Colonic mucosa (tissue), 4 donors: Measurements from ENCODE around the gene TET1. TPM values are rescaled to one million over a fixed set of nuclear protein-coding genes. Genes with fewer than 3 reads are reported as not detected.

Source experiments
- DNase-seq: peaks from one replicate; pipeline ENCODE4 v3.0.0-alpha.2; 2020
- H3K27ac ChIP-seq: fragments of 200-600 bp; one replicate; pipeline ENCODE4 v1.8.0; 2021
- H3K27me3 ChIP-seq: fragments of 200-600 bp; one replicate; pipeline ENCODE4 v1.8.0; 2021
- H3K36me3 ChIP-seq: fragments of 200-600 bp; one replicate; pipeline ENCODE4 v1.8.0; 2021
- H3K4me1 ChIP-seq: fragments of 200-600 bp; one replicate; pipeline ENCODE4 v1.8.0; 2021; ENCODE audit warnings: mild to moderate bottlenecking
- H3K4me3 ChIP-seq: fragments of 200-600 bp; one replicate; pipeline ENCODE4 v1.8.0; 2021
- H3K9ac ChIP-seq, 2 donors: one replicate each; pipeline ENCODE4 v1.7.0; 2013; ENCODE audit warnings: control low read depth in 2 of 2, low read depth in 2 of 2, low read length in 2 of 2
- H3K9me3 ChIP-seq: fragments of 200-600 bp; one replicate; pipeline ENCODE4 v1.8.0; 2021
- CTCF ChIP-seq: fragments of 200-600 bp; IDR thresholded peaks from one replicate; pipeline ENCODE4 v1.8.0; 2022; ENCODE audit warnings: antibody characterized with exemption, mild to moderate bottlenecking
- intact Hi-C: fragments of 100-400 bp; cut with DNase I; formaldehyde crosslinking; loops from one replicate; pipeline ENCODE4 v1.14.1; 2022
- total RNA-seq, 2 donors: library from RNA; stranded (reverse); fragmentation: NEBNext Ultra II Directional in 1 of 2; extraction: Animal tissue kit (Norgen Biotek cat#: 25700) in 1 of 2; gene quantifications; one replicate each; pipeline ENCODE4 v1.2.1, GENCODE V29; 2021
- donor health status: healthy.
- donor health status: DM: no; HTN: no; CAD: no.
- donor health status: DM: no; HTN: no; CAD: no.

Gene TET1
- total RNA-seq, 2 donors from 2014 or later, result 0.57 to 1.1 TPM

- H3K4me1 ChIP-seq, result no peaks in the 10 kb centered on the region
- H3K4me3 ChIP-seq, result no peak overlapping the region
- H3K9ac ChIP-seq, result no peak overlapping the region
- H3K36me3 ChIP-seq, result no peaks in the 10 kb centered on the region
- H3K27me3 ChIP-seq, result no peaks in the 10 kb centered on the region
- no peaks in the 10 kb centered on the region for H3K9me3 ChIP-seq
- intact Hi-C loops, result loop anchor here (10.0 kb wide), 1 partner anchor 162 kb away; no protein-coding TSS in a partner anchor
- no peak for DNase-seq
- no peak for TF ChIP-seq CTCF
- no peak overlapping the region for H3K27ac ChIP-seq
These were observed 7.0 kb upstream of the TET1 start for GRCh38 chr10:68553138-68553537.

- Histone ChIP-seq H3K27me3 (no peaks in the 10 kb centered on the region), H3K9ac (no peak overlapping the region), H3K4me1 (no peaks in the 10 kb centered on the region), H3K4me3 (no peak overlapping the region), H3K36me3 (no peaks in the 10 kb centered on the region), H3K27ac (no peak overlapping the region), H3K9me3 (no peaks in the 10 kb centered on the region)
- TF ChIP-seq CTCF, result no peak
- DNase-seq, result no peak
- intact Hi-C loops, result loop anchor here (10.0 kb wide), 1 partner anchor 161 kb away; no protein-coding TSS in a partner anchor
These were observed 6.5 kb upstream of the TET1 start for GRCh38 chr10:68553599-68553998.

- intact Hi-C loops, result loop anchor here (10.0 kb wide), 1 partner anchor 156 kb away; no protein-coding TSS in a partner anchor
- no peak for DNase-seq
- Histone ChIP-seq H3K36me3 (no peaks in the 10 kb centered on the region), H3K27ac (no peak overlapping the region), H3K4me3 (no peak overlapping the region), H3K27me3 (peaks cover 12% of the 10 kb centered on the region), H3K9me3 (no peaks in the 10 kb centered on the region), H3K4me1 (no peaks in the 10 kb centered on the region), H3K9ac (no peak overlapping the region)
- no peak for TF ChIP-seq CTCF
These were observed 1.7 kb upstream of the TET1 start for GRCh38 chr10:68558478-68558877.

GRCh38 chr10:68559251-68559650 is 886 bp upstream of the TET1 start:
- H3K4me1 ChIP-seq, result no peaks in the 10 kb centered on the region
- peaks cover 12% of the 10 kb centered on the region for H3K27me3 ChIP-seq
- no peak overlapping the region for H3K27ac ChIP-seq
- no peak for TF ChIP-seq CTCF
- H3K4me3 ChIP-seq, result no peak overlapping the region
- H3K9me3 ChIP-seq, result no peaks in the 10 kb centered on the region
- intact Hi-C loops, result loop anchor here (10.0 kb wide), 1 partner anchor 156 kb away; no protein-coding TSS in a partner anchor
- no peak overlapping the region for H3K9ac ChIP-seq
- no peaks in the 10 kb centered on the region for H3K36me3 ChIP-seq
- DNase-seq, result no peak

GRCh38 chr10:68559841-68560185 is 324 bp upstream of the TET1 start:
- H3K9ac ChIP-seq, result peak overlapping the region in 1 of 2 donors; percentile 66
- peaks cover 12% of the 10 kb centered on the region for H3K27me3 ChIP-seq
- no peaks in the 10 kb centered on the region for H3K4me1 ChIP-seq
- no peak overlapping the region for H3K27ac ChIP-seq
- H3K9me3 ChIP-seq, result no peaks in the 10 kb centered on the region
- DNase-seq, result no peak
- TF ChIP-seq CTCF, result no peak
- H3K4me3 ChIP-seq, result peak overlapping the region; percentile 68
- H3K36me3 ChIP-seq, result no peaks in the 10 kb centered on the region
- intact Hi-C loops, result loop anchor here (10.0 kb wide), 1 partner anchor 155 kb away; no protein-coding TSS in a partner anchor
